Measurements from ENCODE around the gene SHC4.

DNA sequence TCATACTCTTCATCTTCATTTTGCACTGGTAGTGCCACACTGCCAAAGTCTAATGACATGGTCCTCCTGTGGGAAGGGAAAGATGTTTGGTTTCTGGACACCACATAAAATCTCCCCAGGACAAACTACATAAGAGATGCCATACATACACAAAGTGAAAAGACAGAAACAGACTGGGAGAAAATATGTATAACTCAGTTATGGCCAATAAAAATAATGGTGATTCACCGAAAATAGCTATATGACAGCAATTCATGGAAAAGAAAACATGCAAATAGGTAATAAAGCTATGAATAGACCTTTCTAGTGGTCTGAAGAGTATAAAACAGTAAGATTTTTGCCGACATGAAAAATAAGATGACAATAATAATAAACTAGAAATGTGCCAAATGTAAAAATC is 158.1 kb downstream of the SHC4 start:
- TF ChIP-seq, protein P1, sequence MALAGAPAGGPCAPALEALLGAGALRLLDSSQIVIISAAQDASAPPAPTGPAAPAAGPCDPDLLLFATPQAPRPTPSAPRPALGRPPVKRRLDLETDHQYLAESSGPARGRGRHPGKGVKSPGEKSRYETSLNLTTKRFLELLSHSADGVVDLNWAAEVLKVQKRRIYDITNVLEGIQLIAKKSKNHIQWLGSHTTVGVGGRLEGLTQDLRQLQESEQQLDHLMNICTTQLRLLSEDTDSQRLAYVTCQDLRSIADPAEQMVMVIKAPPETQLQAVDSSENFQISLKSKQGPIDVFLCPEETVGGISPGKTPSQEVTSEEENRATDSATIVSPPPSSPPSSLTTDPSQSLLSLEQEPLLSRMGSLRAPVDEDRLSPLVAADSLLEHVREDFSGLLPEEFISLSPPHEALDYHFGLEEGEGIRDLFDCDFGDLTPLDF (CRISPR knock-in tag; IDR thresholded peaks at IDR 0.05) = no peak
- TF ChIP-seq CTCF (IDR thresholded peaks at IDR 0.05 in 2 of 3, conservative IDR thresholded peaks at IDR 0.05 in 1 of 3; ENCODE audit: insufficient read depth in 2 of 3, low read depth in 1 of 3, low read length in 3 of 3) = no peak
- no peak for TF ChIP-seq EHMT2 (IDR thresholded peaks at IDR 0.05)
- TF ChIP-seq, protein P2, sequence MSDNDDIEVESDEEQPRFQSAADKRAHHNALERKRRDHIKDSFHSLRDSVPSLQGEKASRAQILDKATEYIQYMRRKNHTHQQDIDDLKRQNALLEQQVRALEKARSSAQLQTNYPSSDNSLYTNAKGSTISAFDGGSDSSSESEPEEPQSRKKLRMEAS (CRISPR knock-in tag; IDR thresholded peaks at IDR 0.05) = no peak
- TF ChIP-seq SP1 (CRISPR knock-in tag; IDR thresholded peaks at IDR 0.05) = no peak
- TF ChIP-seq LEF1 (IDR thresholded peaks at IDR 0.05) = no peak
- TF ChIP-seq, protein P3, sequence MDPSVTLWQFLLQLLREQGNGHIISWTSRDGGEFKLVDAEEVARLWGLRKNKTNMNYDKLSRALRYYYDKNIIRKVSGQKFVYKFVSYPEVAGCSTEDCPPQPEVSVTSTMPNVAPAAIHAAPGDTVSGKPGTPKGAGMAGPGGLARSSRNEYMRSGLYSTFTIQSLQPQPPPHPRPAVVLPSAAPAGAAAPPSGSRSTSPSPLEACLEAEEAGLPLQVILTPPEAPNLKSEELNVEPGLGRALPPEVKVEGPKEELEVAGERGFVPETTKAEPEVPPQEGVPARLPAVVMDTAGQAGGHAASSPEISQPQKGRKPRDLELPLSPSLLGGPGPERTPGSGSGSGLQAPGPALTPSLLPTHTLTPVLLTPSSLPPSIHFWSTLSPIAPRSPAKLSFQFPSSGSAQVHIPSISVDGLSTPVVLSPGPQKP (CRISPR knock-in tag; IDR thresholded peaks at IDR 0.05) = no peak
- no peak for TF ChIP-seq NFE2L1 (tag; IDR thresholded peaks at IDR 0.05; ENCODE audit: borderline replicate concordance, low read depth)
- TF ChIP-seq ZNF274 (IDR thresholded peaks at IDR 0.05; ENCODE audit: borderline replicate concordance, low read depth, low read length) = no peak
- no peak for TF ChIP-seq MYBL2 (IDR thresholded peaks at IDR 0.05; ENCODE audit: low read depth)
- TF ChIP-seq MYBL2 (CRISPR knock-in tag; IDR thresholded peaks at IDR 0.05; ENCODE audit: borderline replicate concordance) = no peak
- TF ChIP-seq ZKSCAN1 (IDR thresholded peaks at IDR 0.05; ENCODE audit: low read depth, low read length) = no peak

Measured in K562 (cell line).